LNCAP (cell line): ENCODE data around the gene SLC4A8.

Source experiments
- CTCF ChIP-seq: fragments of 450-650 bp; IDR thresholded peaks from 2 replicates; pipeline ENCODE4 v1.5.1; 2017; ENCODE audit warnings: mild to moderate bottlenecking

SLC4A8 gene

GRCh38 chr12:51488281-51488680, 63.6 kb downstream of the SLC4A8 start:
- TF ChIP-seq CTCF: no peak

DNA sequence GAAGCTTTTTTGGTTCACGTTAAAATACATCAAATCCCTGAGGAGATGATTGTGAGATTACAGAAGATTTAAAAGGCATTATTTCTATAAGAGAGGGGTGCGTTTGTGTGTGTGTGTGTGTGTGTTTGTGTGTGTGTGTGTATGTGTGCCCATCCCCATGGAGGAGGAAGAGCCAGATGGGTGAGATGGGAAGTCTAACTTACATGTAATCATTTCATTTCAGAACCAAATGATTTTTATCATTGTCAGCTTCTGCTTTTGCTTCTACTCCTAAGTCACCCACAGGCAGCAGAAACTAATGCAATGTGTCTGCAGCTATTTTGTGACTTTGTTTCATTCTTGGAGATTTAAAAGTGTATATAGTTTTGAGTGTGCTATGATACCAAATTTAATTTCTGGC, 68.7 kb downstream of the SLC4A8 start:
- TF ChIP-seq CTCF: no peak

- no peak for TF ChIP-seq CTCF
These were observed 72.3 kb downstream of the SLC4A8 start for GRCh38 chr12:51496895-51497294.

DNA sequence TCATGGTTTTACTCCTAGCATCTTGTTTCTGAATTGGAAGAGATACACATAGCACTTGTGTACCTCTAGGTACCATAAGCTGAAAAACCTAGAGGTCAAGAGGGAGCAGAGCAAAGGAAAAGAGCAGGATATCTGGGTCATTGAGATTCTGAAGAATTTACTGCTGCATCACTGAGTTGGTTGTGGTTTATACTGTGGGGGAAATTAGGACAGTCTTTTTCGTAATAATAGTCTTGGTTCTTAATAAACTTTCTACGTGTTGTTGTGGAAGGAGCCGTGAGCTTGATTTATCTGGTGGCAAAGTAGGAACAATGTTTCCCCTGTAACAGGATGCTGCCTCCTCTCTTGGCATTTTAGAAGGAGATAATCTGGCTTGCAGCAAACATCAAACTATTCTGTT, 80.2 kb downstream of the SLC4A8 start:
- no peak for TF ChIP-seq CTCF

GRCh38 chr12:51505360-51506105, 80.9 kb downstream of the SLC4A8 start:
- no peak for TF ChIP-seq CTCF

- TF ChIP-seq CTCF: no peak
These were observed 82.5 kb downstream of the SLC4A8 start for GRCh38 chr12:51507178-51507577.

- no peak for TF ChIP-seq CTCF
These were observed 83.7 kb downstream of the SLC4A8 start for GRCh38 chr12:51508285-51508684.
